Retinal pigment epithelial cell (primary cell): Measurements from ENCODE around the gene NBAS.
A peak's percentile ranks its signal among the peaks of the same experiment; 100 is the strongest.

ENCODE experiments used
- DNase-seq: peaks from one replicate; pipeline ENCODE4 v3.0.0-alpha.2; 2010; ENCODE audit warnings: low read depth
- H3K4me3 ChIP-seq: 2 replicates; pipeline ENCODE4 v1.5.1; 2011; ENCODE audit warnings: mild to moderate bottlenecking, low read length, control low read depth, moderate library complexity
- TF ChIP-seq, protein P1 (sequence below): conservative IDR thresholded peaks from 2 replicates; pipeline ENCODE4 v1.5.1; 2011; ENCODE audit warnings: low read depth, low read length, control low read depth, inconsistent platforms

NBAS gene

DNA sequence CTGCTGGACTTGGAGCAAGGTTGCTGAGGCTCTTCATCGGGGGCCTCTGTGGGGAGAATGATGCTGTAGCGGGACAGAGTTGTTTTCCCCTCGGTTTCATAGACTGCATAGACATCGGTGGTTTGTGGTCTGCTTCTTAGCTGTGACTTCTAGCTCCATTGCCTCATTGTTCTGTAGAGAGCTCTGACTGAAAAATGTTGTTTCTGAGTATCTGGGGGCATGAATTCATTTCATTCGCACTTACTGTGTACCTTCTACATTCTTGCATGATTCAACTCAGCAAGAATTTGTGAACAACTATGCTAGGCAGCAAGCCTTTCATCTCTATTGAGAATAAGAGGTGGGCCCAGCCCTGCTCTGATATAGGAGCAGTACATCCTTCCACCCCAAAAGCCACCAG is 406.8 kb downstream of the NBAS start:
- TF ChIP-seq, protein P1, sequence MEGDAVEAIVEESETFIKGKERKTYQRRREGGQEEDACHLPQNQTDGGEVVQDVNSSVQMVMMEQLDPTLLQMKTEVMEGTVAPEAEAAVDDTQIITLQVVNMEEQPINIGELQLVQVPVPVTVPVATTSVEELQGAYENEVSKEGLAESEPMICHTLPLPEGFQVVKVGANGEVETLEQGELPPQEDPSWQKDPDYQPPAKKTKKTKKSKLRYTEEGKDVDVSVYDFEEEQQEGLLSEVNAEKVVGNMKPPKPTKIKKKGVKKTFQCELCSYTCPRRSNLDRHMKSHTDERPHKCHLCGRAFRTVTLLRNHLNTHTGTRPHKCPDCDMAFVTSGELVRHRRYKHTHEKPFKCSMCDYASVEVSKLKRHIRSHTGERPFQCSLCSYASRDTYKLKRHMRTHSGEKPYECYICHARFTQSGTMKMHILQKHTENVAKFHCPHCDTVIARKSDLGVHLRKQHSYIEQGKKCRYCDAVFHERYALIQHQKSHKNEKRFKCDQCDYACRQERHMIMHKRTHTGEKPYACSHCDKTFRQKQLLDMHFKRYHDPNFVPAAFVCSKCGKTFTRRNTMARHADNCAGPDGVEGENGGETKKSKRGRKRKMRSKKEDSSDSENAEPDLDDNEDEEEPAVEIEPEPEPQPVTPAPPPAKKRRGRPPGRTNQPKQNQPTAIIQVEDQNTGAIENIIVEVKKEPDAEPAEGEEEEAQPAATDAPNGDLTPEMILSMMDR: no peak
- no peak overlapping the region for H3K4me3 ChIP-seq
- DNase-seq: no peak

DNA sequence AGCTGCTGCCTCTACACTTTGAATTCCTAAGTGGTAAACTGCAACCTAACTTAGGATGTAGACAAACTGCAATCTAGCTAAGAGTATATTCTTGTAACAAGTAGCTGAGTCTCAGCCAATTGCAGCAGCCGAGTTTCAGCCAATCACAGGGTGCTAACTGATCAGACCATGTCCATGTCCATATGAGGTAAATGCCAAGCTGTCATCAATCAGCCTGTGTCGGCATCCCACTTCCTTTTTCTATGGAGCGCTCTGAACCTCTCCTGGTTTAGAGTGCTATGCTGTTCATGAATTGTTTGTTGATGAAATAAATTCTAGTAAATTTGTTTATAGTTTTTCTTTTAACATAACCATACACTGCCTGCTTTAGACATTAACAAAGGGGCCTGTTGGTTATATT is 408.8 kb downstream of the NBAS start:
- TF ChIP-seq, protein P1: no peak
- DNase-seq: no peak
- H3K4me3 ChIP-seq: no peak overlapping the region

DNA sequence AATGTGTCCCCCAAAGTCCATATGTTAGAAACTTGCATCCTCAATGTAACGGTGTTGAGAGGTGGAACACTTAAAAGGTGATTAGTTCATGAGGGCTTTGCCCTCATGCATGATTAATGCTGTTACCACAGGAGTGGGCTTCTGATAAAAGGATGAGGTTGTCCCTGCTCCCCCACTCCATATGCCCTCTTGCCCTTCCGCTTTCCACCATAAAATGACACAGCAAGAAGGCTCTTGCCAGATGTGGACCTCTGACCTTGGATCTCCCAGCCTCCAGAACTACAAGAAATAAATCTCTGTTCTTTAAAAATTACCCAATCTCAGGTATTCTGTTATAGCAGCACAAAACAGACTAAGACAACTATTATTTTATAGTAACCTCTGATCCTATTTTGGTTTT is 412.1 kb downstream of the NBAS start:
- TF ChIP-seq, protein P1: no peak
- no peak overlapping the region for H3K4me3 ChIP-seq
- no peak for DNase-seq

DNA sequence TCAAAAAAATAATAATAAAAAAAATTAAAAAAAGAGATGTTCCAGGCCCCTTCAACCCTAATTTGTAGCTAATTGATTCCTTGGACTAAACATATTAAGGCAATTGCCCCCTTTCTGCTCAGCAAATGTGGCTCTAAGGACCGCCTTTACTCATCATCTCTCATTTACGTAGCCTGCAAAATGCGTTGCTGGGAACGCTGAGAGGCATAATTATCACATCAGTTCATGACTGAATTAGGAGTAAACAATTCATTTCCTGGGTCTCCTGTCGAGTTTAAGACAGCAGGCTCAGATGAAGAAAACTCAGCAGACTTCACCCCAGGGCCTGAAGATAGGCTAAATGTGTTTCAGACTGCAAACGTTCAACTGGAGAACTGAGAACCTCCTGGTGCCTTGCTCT is 413.5 kb downstream of the NBAS start:
- no peak for DNase-seq
- TF ChIP-seq, protein P1: no peak
- no peak overlapping the region for H3K4me3 ChIP-seq

DNA sequence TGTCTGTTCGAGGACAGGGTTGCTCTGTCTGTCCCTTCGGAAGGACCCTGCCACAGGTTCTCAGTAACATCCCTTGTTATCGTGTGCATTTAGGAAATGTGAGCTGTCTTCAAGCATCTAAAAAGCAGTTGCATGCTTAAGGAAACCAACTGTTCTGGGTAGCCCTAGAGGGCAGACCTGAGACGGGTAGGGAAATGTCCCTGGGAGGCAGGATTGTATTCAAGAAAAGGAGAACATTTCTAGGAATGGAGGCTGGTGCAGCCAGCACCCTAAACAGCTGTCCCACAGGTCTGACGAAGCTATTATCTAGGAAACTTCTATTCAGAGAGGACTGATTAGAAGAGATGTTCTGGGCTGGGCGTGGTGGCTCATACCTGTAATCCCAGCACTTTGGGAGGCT is 414.2 kb downstream of the NBAS start:
- no peak for DNase-seq

DNA sequence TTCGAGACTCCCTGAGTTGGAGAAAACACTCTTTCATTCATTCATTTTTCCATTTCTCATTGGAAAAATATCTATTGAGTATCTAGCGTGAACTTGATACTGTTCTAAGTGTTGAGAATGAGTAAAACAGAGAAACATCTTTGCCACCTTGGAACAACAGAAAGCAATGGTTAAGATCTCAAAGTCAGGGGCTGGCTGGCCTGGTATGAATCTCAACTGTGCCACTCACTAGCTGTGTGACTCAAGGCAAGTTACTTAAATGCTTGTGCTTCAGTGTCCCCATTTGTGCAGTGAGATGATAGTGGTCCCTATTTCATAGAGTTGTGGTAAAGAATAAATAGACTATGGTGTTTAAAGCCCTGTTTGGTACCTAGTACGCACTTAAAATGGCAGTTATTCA is 415.2 kb downstream of the NBAS start:
- no peak overlapping the region for H3K4me3 ChIP-seq
- TF ChIP-seq, protein P1: no peak
- DNase-seq: no peak

More for the DNA sequence above, 414.2 kb downstream of the NBAS start:
- no peak overlapping the region for H3K4me3 ChIP-seq
- TF ChIP-seq, protein P1: no peak

DNA sequence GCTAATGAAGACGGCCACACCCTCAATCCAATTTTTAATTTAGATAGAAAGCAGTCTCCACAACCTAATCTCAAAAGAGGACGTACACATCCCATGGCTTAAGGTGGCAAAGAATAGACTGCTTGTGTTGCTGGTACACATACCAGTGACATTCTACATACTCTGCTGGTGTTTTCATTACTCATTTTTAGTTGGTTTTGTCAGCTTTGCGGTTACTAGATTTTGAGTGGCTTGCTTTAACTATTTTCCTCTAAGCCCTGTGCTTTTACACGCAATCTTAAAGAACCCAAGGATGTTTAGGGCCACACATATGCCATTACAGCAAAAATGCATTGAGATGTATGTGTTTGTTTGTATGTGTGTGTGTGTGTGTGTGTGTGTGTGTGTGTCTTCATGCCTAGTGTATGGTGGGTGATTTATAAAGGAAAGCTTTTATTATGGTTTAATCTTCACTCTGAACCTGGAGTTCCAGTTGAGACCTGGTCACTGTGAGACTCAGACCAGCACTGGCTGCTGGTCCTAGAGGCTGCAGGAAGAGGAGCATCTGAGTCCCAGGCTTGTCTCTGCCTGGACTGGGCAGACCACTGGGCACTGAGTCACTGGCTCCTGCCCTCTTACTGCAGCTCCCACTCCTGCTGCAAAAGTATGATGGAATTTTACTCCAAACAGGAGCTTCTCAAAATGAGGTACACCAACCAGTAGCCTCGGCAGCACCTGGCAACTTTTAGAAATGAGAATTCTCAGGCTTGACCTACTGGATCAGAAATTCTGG is 415.9 kb downstream of the NBAS start:
- DNase-seq: peak; percentile 40
- H3K4me3 ChIP-seq: no peak overlapping the region
- TF ChIP-seq, protein P1: no peak
